IPS-NIHi7 (cell line): ENCODE results near the gene HNRNPF.
"Not testable (repeated sequence)": the region's sequence is repeated elsewhere in the genome, so short reads cannot be mapped to it uniquely, and the experiment has no call there.

Source experiments
- DNase-seq: peaks from one replicate; pipeline ENCODE4 v3.0.0; 2012; ENCODE audit warnings: mixed read lengths; ENCODE audit errors: extremely low spot score

Gene HNRNPF

GRCh38 chr10:43408710-43409384 is at the start of gene HNRNPF:
HNRNPF (minus strand) TSS chr10:43409186; CDS start chr10:43387884, 21,302 bp downstream.
- peak; percentile 84 for DNase-seq

- DNase-seq: no peak
These were observed 49.2 kb upstream of the HNRNPF start for GRCh38 chr10:43458227-43458626.

GRCh38 chr10:43456561-43456960 is 47.6 kb upstream of the HNRNPF start:
- not testable (repeated sequence) for DNase-seq

- not testable (repeated sequence) for DNase-seq
These were observed 45.0 kb upstream of the HNRNPF start for GRCh38 chr10:43454025-43454424.

- no peak for DNase-seq
These were observed 44.4 kb upstream of the HNRNPF start for GRCh38 chr10:43453266-43453831.

GRCh38 chr10:43452356-43452914 is 43.4 kb upstream of the HNRNPF start:
- DNase-seq: no peak

GRCh38 chr10:43448742-43449141 is 39.8 kb upstream of the HNRNPF start:
- no peak for DNase-seq

GRCh38 chr10:43446219-43447017 is 37.4 kb upstream of the HNRNPF start:
- DNase-seq: not testable (repeated sequence)

GRCh38 chr10:43444897-43445466 is 36.0 kb upstream of the HNRNPF start:
- no peak for DNase-seq

- no peak for DNase-seq
These were observed 35.3 kb upstream of the HNRNPF start for GRCh38 chr10:43444323-43444722.

- DNase-seq: no peak
These were observed 31.6 kb upstream of the HNRNPF start for GRCh38 chr10:43440463-43441134.

GRCh38 chr10:43437141-43437870 is 28.3 kb upstream of the HNRNPF start:
- DNase-seq: peak; percentile 29

GRCh38 chr10:43436291-43437140 is 27.5 kb upstream of the HNRNPF start, which contains the start of gene ZNF487:
ZNF487 (plus strand) TSS chr10:43437111; CDS start chr10:43475814, 38,703 bp downstream.
- peak; percentile 95 for DNase-seq

- DNase-seq: no peak
These were observed 22.1 kb upstream of the HNRNPF start for GRCh38 chr10:43430926-43431663.

- DNase-seq: no peak
These were observed 18.3 kb upstream of the HNRNPF start for GRCh38 chr10:43427166-43427825.

- not testable (repeated sequence) for DNase-seq
These were observed 17.5 kb upstream of the HNRNPF start for GRCh38 chr10:43426476-43426875.

- no peak for DNase-seq
These were observed 15.4 kb upstream of the HNRNPF start for GRCh38 chr10:43424416-43424815.

- DNase-seq: not testable (repeated sequence)
These were observed 13.0 kb upstream of the HNRNPF start for GRCh38 chr10:43421944-43422343.
